OCI-LY3 (cell line): ENCODE measurements around the gene SLC16A7.

Experiments
- EZH2phosphoT487 ChIP-seq: fragments of 200-600 bp; shearing (Covaris generic); IDR thresholded peaks from 2 replicates; pipeline ENCODE4 v1.6.1; 2018; ENCODE audit warnings: antibody characterized with exemption, mixed run types, low read depth
- TF ChIP-seq, protein P1 (sequence below): fragments of 200-600, 300-600 bp; sonication (generic); IDR thresholded peaks from 2 replicates; pipeline ENCODE4 v1.5.1; 2014; ENCODE audit warnings: antibody characterized with exemption, low read length, low read depth

DNA sequence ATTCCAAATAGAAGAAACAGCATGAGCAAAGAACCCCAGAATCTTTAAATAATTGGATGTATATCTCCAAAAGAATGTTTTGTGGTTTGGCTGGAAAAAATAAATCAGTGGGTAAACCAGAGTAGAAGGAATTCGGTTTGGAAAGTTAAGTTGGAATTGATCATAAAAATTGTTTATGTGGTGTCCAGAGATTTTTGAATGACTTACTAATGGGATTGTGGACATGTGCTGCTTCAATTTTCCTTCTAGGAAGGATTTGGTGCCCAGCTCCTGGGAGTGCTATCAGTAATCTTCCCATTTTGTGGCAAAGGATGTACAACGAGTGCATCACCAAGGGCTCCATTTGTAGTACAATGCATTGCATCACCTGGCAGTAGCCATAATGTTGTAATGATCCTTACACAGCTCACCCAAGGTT is 224.8 kb downstream of the SLC16A7 start:
- TF ChIP-seq, protein P1, sequence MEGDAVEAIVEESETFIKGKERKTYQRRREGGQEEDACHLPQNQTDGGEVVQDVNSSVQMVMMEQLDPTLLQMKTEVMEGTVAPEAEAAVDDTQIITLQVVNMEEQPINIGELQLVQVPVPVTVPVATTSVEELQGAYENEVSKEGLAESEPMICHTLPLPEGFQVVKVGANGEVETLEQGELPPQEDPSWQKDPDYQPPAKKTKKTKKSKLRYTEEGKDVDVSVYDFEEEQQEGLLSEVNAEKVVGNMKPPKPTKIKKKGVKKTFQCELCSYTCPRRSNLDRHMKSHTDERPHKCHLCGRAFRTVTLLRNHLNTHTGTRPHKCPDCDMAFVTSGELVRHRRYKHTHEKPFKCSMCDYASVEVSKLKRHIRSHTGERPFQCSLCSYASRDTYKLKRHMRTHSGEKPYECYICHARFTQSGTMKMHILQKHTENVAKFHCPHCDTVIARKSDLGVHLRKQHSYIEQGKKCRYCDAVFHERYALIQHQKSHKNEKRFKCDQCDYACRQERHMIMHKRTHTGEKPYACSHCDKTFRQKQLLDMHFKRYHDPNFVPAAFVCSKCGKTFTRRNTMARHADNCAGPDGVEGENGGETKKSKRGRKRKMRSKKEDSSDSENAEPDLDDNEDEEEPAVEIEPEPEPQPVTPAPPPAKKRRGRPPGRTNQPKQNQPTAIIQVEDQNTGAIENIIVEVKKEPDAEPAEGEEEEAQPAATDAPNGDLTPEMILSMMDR, result no peak
- no peak for TF ChIP-seq EZH2phosphoT487
